ENCODE data around the gene FNDC3B.

FNDC3B gene

GRCh38 chr3:172201136-172201869, 161.9 kb downstream of the FNDC3B start:
- H3K4me1 ChIP-seq (ENCODE audit: control insufficient read depth in 5 of 5, insufficient read depth in 5 of 5, low read length in 5 of 5): peaks cover 2 to 43% (median 40%) of the 10 kb centered on the region in 5 donors
- H3K9ac ChIP-seq (ENCODE audit: low read length in 5 of 5): peak overlapping the region in 4 of 5 donors; percentile 13 to 28 (median 16)
- H3K9me3 ChIP-seq (ENCODE audit: control insufficient read depth in 5 of 5, low read length in 5 of 5): no peaks in the 10 kb centered on the region
- peak overlapping the region; percentile 69 for H3K27ac ChIP-seq (ENCODE audit: low read depth, low read length)
- no peaks in the 10 kb centered on the region for H3K36me3 ChIP-seq (ENCODE audit: control insufficient read depth in 5 of 5, insufficient read depth in 5 of 5, low read length in 5 of 5)
- H3K4me3 ChIP-seq (ENCODE audit: low read depth in 1 of 5, low read length in 5 of 5): peak overlapping the region; percentile 1 to 37 (median 12)
- H3K27me3 ChIP-seq (ENCODE audit: control insufficient read depth in 5 of 5, insufficient read depth in 4 of 5, low read length in 5 of 5): no peaks in the 10 kb centered on the region

DNA sequence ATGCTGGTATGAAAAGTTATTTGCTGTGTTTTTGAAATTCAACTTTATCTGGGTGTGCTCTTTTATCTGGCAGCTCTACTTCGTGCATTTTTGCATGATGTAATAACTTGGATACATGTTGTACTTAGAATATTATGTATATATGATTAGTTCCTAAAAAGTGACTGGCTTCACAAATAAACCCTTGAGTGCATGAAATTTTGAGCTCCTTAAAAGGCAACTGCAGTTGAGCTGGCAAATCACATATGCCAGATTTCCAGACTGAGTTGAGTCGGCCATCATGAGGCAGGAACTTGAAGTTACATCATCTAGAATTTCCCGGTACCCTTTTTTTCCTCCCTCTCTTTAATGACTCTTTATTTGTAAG, 162.5 kb downstream of the FNDC3B start:
- Histone ChIP-seq H3K9me3 (ENCODE audit: control insufficient read depth in 5 of 5, low read length in 5 of 5) (no peaks in the 10 kb centered on the region), H3K4me3 (ENCODE audit: low read depth in 1 of 5, low read length in 5 of 5) (no peak overlapping the region), H3K27ac (ENCODE audit: low read depth, low read length) (peak overlapping the region; percentile 69), H3K9ac (ENCODE audit: low read length in 5 of 5) (peak overlapping the region in 2 of 5 donors; percentile 6 to 16), H3K4me1 (ENCODE audit: control insufficient read depth in 5 of 5, insufficient read depth in 5 of 5, low read length in 5 of 5) (peaks cover 2 to 43% (median 40%) of the 10 kb centered on the region in 5 donors), H3K27me3 (ENCODE audit: control insufficient read depth in 5 of 5, insufficient read depth in 4 of 5, low read length in 5 of 5) (no peaks in the 10 kb centered on the region), H3K36me3 (ENCODE audit: control insufficient read depth in 5 of 5, insufficient read depth in 5 of 5, low read length in 5 of 5) (no peaks in the 10 kb centered on the region)

GRCh38 chr3:172202797-172203196, 163.4 kb downstream of the FNDC3B start:
- H3K9me3 ChIP-seq (ENCODE audit: control insufficient read depth in 5 of 5, low read length in 5 of 5): no peaks in the 10 kb centered on the region
- H3K27me3 ChIP-seq (ENCODE audit: control insufficient read depth in 5 of 5, insufficient read depth in 4 of 5, low read length in 5 of 5): no peaks in the 10 kb centered on the region
- no peaks in the 10 kb centered on the region for H3K36me3 ChIP-seq (ENCODE audit: control insufficient read depth in 5 of 5, insufficient read depth in 5 of 5, low read length in 5 of 5)
- H3K4me1 ChIP-seq (ENCODE audit: control insufficient read depth in 5 of 5, insufficient read depth in 5 of 5, low read length in 5 of 5): peaks cover 2 to 43% (median 40%) of the 10 kb centered on the region in 5 donors
- no peak overlapping the region for H3K4me3 ChIP-seq (ENCODE audit: low read depth in 1 of 5, low read length in 5 of 5)
- peak overlapping the region in 2 of 5 donors; percentile 39 to 64 for H3K9ac ChIP-seq (ENCODE audit: low read length in 5 of 5)
- H3K27ac ChIP-seq (ENCODE audit: low read depth, low read length): peak overlapping the region; percentile 69

DNA sequence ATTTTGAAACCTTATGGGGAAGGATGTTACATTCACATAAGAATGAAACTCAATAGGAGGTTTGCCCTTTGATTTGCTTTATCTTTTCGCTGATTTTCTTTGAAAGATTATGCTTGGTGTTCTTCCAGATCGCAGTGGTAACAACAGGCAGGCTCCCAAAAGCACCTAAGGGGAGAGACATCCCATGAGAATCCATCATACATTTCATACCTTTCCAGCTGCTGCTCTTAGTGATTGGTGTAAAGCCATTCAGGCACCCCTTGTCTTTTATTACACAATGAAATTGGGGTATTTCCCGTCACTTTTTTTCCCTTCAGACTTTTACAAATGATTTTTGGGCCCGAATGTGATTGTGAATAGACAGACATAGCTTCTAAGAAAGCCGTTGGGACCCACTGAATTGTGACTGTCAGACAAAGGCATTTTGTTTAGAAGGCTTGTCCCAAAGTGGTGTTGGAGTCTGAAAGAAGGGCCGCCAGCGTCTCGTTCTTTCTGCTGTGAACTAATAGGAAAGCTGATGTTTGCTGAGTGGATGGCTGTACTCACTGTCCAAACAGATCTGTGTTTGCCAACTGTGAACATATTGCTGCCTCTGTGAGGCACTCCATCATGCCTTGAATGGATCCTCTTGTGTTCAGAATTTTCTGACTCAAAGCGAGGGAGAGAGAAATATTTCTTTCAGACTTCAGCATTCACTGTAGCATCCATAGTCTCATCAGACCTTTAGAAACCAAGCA, 164.3 kb downstream of the FNDC3B start:
- Histone ChIP-seq H3K4me1 (ENCODE audit: control insufficient read depth in 5 of 5, insufficient read depth in 5 of 5, low read length in 5 of 5) (peaks cover 2 to 43% (median 40%) of the 10 kb centered on the region in 5 donors), H3K4me3 (ENCODE audit: low read depth in 1 of 5, low read length in 5 of 5) (no peak overlapping the region), H3K36me3 (ENCODE audit: control insufficient read depth in 5 of 5, insufficient read depth in 5 of 5, low read length in 5 of 5) (no peaks in the 10 kb centered on the region), H3K9me3 (ENCODE audit: control insufficient read depth in 5 of 5, low read length in 5 of 5) (no peaks in the 10 kb centered on the region), H3K9ac (ENCODE audit: low read length in 5 of 5) (peak overlapping the region in 1 of 5 donors; percentile 64), H3K27ac (ENCODE audit: low read depth, low read length) (peak overlapping the region; percentile 69), H3K27me3 (ENCODE audit: control insufficient read depth in 5 of 5, insufficient read depth in 4 of 5, low read length in 5 of 5) (no peaks in the 10 kb centered on the region)

DNA sequence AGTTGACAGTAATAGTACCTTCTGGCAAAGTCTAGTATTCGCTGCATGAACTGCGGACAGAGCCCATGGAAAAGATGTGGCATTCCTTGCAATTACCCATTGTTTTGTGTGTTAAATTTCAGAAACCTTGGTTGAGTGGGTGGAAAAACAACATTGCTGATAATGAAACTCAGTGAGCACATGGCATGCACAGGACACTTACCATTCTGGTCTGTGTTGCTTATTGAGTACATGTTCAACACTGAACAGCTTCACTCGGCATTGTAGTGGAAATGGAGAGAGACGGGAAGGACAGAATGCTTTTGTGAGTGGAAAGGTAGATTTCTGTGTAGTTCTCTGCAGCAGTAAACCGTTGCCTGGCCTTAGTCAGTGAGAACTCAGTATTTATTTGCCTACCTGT, 165.3 kb downstream of the FNDC3B start:
- no peak overlapping the region for H3K4me3 ChIP-seq (ENCODE audit: low read depth in 1 of 5, low read length in 5 of 5)
- peaks cover 0 to 6% (median 0%) of the 10 kb centered on the region in 5 donors for H3K36me3 ChIP-seq (ENCODE audit: control insufficient read depth in 5 of 5, insufficient read depth in 5 of 5, low read length in 5 of 5)
- no peaks in the 10 kb centered on the region for H3K27me3 ChIP-seq (ENCODE audit: control insufficient read depth in 5 of 5, insufficient read depth in 4 of 5, low read length in 5 of 5)
- no peak overlapping the region for H3K9ac ChIP-seq (ENCODE audit: low read length in 5 of 5)
- peak overlapping the region; percentile 27 for H3K27ac ChIP-seq (ENCODE audit: low read depth, low read length)
- H3K4me1 ChIP-seq (ENCODE audit: control insufficient read depth in 5 of 5, insufficient read depth in 5 of 5, low read length in 5 of 5): peaks cover 2 to 50% (median 45%) of the 10 kb centered on the region in 5 donors
- H3K9me3 ChIP-seq (ENCODE audit: control insufficient read depth in 5 of 5, low read length in 5 of 5): no peaks in the 10 kb centered on the region

DNA sequence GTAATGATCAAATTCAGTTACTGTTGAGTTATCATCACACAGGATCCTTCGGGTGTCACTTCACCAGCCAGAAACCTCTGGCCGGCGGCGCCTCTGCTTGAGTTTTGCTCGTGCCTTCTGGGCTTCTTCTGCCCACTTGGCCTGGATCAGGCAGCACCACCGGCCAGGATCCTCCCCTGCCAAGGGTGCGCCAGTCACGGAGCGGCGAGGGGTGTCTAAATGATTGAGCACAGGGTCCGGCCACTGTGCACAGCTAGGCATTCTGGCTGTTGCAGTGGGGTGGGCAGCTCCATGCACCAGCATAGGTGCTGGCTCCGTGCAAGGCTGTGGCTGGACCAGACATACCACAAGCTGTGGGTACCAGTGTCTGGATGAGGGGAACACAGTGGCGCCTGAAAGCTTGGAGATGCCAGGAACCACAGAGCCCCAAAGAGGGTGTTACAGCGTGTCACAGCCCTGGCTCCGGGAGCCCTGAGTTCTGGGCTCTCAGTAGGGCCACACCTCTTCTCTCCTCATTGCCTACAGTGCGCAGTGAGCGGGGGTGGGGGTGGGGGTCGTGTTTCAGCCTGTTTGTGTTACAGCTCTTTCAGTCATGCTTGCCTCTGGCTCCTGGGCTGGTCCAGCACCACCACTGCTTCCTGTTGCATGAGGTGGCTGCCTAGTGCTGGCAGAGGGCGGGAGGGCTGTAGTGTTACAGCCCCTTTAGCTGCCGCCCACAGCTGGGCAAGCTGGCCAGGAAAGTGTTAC, 169.4 kb downstream of the FNDC3B start:
- Histone ChIP-seq H3K4me1 (ENCODE audit: control insufficient read depth in 5 of 5, insufficient read depth in 5 of 5, low read length in 5 of 5) (peaks cover 0 to 33% (median 18%) of the 10 kb centered on the region in 5 donors), H3K27me3 (ENCODE audit: control insufficient read depth in 5 of 5, insufficient read depth in 4 of 5, low read length in 5 of 5) (no peaks in the 10 kb centered on the region), H3K36me3 (ENCODE audit: control insufficient read depth in 5 of 5, insufficient read depth in 5 of 5, low read length in 5 of 5) (peaks cover 0 to 6% (median 0%) of the 10 kb centered on the region in 5 donors), H3K4me3 (ENCODE audit: low read depth in 1 of 5, low read length in 5 of 5) (no peak overlapping the region), H3K27ac (ENCODE audit: low read depth, low read length) (no peak overlapping the region), H3K9me3 (ENCODE audit: control insufficient read depth in 5 of 5, low read length in 5 of 5) (no peaks in the 10 kb centered on the region), H3K9ac (ENCODE audit: low read length in 5 of 5) (no peak overlapping the region)

GRCh38 chr3:172209333-172210321, 170.2 kb downstream of the FNDC3B start:
- Histone ChIP-seq H3K9me3 (ENCODE audit: control insufficient read depth in 5 of 5, low read length in 5 of 5) (no peaks in the 10 kb centered on the region), H3K9ac (ENCODE audit: low read length in 5 of 5) (no peak overlapping the region), H3K36me3 (ENCODE audit: control insufficient read depth in 5 of 5, insufficient read depth in 5 of 5, low read length in 5 of 5) (peaks cover 0 to 6% (median 0%) of the 10 kb centered on the region in 5 donors), H3K27me3 (ENCODE audit: control insufficient read depth in 5 of 5, insufficient read depth in 4 of 5, low read length in 5 of 5) (no peaks in the 10 kb centered on the region), H3K27ac (ENCODE audit: low read depth, low read length) (peak overlapping the region; percentile 29), H3K4me1 (ENCODE audit: control insufficient read depth in 5 of 5, insufficient read depth in 5 of 5, low read length in 5 of 5) (peaks cover 0 to 29% (median 15%) of the 10 kb centered on the region in 5 donors), H3K4me3 (ENCODE audit: low read depth in 1 of 5, low read length in 5 of 5) (no peak overlapping the region)

GRCh38 chr3:172210355-172210754, 171.0 kb downstream of the FNDC3B start:
- Histone ChIP-seq H3K4me1 (ENCODE audit: control insufficient read depth in 5 of 5, insufficient read depth in 5 of 5, low read length in 5 of 5) (peaks cover 0 to 29% (median 12%) of the 10 kb centered on the region in 5 donors), H3K27ac (ENCODE audit: low read depth, low read length) (peak overlapping the region; percentile 29), H3K9ac (ENCODE audit: low read length in 5 of 5) (no peak overlapping the region), H3K36me3 (ENCODE audit: control insufficient read depth in 5 of 5, insufficient read depth in 5 of 5, low read length in 5 of 5) (peaks cover 0 to 6% (median 0%) of the 10 kb centered on the region in 5 donors), H3K27me3 (ENCODE audit: control insufficient read depth in 5 of 5, insufficient read depth in 4 of 5, low read length in 5 of 5) (no peaks in the 10 kb centered on the region), H3K4me3 (ENCODE audit: low read depth in 1 of 5, low read length in 5 of 5) (no peak overlapping the region), H3K9me3 (ENCODE audit: control insufficient read depth in 5 of 5, low read length in 5 of 5) (no peaks in the 10 kb centered on the region)

- no peaks in the 10 kb centered on the region for H3K9me3 ChIP-seq (ENCODE audit: control insufficient read depth in 5 of 5, low read length in 5 of 5)
- H3K9ac ChIP-seq (ENCODE audit: low read length in 5 of 5): no peak overlapping the region
- H3K4me1 ChIP-seq (ENCODE audit: control insufficient read depth in 5 of 5, insufficient read depth in 5 of 5, low read length in 5 of 5): peaks cover 0 to 29% (median 12%) of the 10 kb centered on the region in 5 donors
- peak overlapping the region; percentile 51 for H3K27ac ChIP-seq (ENCODE audit: low read depth, low read length)
- no peaks in the 10 kb centered on the region for H3K27me3 ChIP-seq (ENCODE audit: control insufficient read depth in 5 of 5, insufficient read depth in 4 of 5, low read length in 5 of 5)
- no peak overlapping the region for H3K4me3 ChIP-seq (ENCODE audit: low read depth in 1 of 5, low read length in 5 of 5)
- H3K36me3 ChIP-seq (ENCODE audit: control insufficient read depth in 5 of 5, insufficient read depth in 5 of 5, low read length in 5 of 5): peaks cover 0 to 6% (median 0%) of the 10 kb centered on the region in 5 donors
Measured at GRCh38 chr3:172211123-172211522, 171.7 kb downstream of the FNDC3B start.
